Activated CD4-positive, alpha-beta T cell treated with anti-CD3 and anti-CD28 coated beads, Interleukin-10, Interleukin-2, amounts not matched to agents 100 ng/mL and 50 ng/mL, durations not matched to agents 16 hours and 8 hours (primary cell): ENCODE results near the gene PRKAG1.

Experiments
- DNase-seq: peaks from one replicate; pipeline ENCODE4 v3.0.0-alpha.2; 2020

PRKAG1 gene

DNA sequence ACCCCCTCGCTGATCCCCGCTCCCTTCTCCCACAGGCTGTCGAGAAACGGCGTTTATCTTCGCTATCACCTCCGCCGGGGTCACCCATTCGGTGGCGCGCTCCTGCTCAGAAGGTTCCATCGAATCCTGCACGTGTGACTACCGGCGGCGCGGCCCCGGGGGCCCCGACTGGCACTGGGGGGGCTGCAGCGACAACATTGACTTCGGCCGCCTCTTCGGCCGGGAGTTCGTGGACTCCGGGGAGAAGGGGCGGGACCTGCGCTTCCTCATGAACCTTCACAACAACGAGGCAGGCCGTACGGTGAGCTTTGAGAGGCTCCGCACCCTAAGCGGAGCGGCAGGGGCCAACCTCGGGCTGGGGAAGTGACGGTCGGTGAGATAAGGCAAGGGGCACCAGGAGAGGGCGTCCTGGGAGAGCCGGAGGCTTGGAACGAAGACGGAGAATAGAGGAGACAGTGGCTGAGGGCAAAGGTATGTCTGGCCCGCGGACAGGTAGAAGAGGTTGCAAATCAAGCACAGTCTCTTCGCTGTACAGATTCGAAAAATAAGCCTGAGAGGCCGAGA lies 38.1 kb downstream of the PRKAG1 start:
- peak; percentile 37 for DNase-seq

DNA sequence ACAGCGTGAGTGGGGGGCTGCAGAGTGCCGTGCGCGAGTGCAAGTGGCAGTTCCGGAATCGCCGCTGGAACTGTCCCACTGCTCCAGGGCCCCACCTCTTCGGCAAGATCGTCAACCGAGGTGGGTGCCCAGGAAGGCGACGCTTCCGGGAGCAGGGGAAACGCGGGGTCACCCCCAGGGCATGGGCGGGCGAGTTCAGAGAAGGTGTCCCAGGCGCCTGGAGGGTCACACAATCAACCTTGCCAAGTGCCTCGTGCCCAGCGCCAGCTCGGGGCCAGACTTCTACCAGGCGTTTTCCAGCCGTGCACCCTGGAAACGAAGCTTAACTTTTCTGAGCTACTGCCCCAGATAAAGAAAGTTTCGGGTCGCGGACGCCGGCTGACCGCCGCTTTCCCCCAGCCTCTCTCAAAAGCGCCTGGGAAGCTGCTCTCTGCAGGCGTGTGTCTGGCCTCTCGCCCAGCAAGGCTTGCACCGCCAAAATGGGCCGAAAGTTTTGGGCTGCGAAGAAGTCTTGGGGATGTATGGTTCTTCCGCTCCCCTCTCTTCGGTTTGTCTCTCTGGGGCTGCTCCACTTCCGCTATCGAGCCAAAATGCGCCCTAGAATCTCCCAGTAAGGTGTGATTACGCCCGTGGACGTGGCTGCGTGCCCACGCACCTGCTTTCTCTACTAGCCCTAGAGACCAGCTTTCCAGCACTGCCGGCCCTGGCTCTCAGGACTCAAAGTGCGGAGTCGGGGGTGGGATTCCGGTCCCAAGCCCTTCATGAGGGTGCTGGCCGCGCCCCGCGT lies 38.8 kb downstream of the PRKAG1 start:
- peak; percentile 23 for DNase-seq

- DNase-seq: no peak
Observed at GRCh38 chr12:48978741-48979601, 39.6 kb downstream of the PRKAG1 start.

- DNase-seq: no peak
Observed at GRCh38 chr12:48978291-48978740, 40.3 kb downstream of the PRKAG1 start, which contains the start of gene WNT1. Gene WNT1, plus strand, starts transcription at chr12:48978322. Its CDS starts 329 bp downstream, at chr12:48978651.

- peak; percentile 82 for DNase-seq
Observed at GRCh38 chr12:48977290-48978281, 41.0 kb downstream of the PRKAG1 start.

GRCh38 chr12:48973941-48974673 lies 44.5 kb downstream of the PRKAG1 start:
- DNase-seq: peak; percentile 39

DNA sequence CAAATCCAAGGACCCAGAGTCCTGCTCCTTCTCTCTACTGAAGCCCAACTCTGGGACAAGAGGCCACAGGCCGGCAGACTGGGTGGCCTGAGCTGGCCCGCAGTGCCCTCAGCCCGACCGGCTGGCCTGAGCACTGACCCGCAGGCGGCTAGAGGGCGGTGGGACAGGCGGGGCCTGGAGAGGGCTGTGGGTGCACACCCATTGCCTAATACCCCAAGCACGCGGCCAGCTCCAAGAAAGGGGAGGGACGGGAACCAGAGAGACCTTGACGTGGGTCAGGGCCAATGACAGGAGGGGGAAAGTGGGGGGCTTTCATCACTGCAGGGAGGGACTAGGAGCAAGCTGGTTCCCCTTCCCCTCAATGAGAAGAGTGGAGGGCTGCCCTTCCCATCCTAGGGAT lies 45.0 kb downstream of the PRKAG1 start:
- DNase-seq: no peak

- DNase-seq: no peak
Observed at GRCh38 chr12:48972952-48973483, 45.6 kb downstream of the PRKAG1 start.

GRCh38 chr12:48972213-48972951 lies 46.2 kb downstream of the PRKAG1 start:
- peak; percentile 46 for DNase-seq

DNA sequence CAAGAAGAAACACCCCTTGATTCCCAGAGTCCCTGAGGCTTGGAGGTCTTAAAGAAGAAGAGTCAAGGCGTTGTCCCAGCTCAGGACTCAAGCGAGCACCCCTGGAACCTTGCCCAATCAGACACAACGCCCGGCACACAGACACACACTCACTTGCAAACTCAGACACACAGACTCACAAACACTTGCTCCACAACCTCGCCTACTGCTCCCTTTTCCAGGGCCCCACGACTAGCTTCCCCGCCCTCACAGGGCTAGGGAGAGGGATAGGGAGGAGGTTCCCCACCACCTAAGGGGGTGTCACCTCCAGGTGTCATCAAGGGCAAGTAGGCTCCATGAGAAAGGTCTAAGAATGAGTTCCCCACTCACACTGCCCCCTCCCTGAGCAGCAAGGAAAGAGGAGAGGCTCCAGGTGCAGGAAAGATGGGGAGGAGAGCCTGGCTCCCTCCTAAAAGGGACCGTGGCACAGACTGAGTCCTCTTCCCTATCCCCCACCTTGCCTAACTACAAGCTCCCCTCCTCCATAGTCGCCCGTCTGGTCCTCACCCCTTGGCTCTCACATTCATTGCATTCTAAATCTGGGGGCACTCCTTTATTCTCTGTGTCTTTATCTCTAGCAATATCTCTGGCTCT lies 47.8 kb downstream of the PRKAG1 start:
- no peak for DNase-seq

- DNase-seq: no peak
Observed at GRCh38 chr12:48969833-48970701, 48.5 kb downstream of the PRKAG1 start.

DNA sequence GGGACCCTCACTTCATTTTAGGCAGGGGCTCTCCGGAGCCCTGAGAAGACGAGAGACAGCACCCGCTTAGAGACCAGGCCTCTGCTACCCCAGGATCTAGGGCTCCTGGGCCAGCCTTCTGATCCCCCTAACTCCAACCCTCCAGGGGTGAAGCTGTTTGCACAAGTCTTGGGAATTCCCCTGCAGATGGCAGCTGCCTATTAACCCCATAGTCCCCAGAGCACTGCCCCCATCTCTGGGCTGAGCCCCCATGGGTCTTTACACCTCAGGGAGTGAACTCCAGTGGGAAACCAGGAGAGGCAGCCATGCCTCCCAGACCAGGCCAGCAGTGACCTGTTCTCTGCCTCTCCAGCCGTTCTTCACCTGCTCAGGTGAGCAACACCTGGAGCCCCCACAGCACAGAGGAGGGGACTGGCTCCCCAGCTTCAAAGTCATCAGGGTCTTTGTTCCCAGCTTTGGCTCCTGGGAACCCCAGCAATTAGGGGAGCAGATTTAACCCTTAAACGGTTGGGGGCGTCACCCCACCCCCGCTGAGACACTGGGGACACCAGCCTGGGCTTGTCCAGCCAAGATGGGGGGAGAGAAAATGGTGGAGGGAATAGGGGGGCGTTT lies 49.3 kb downstream of the PRKAG1 start:
- no peak for DNase-seq

DNA sequence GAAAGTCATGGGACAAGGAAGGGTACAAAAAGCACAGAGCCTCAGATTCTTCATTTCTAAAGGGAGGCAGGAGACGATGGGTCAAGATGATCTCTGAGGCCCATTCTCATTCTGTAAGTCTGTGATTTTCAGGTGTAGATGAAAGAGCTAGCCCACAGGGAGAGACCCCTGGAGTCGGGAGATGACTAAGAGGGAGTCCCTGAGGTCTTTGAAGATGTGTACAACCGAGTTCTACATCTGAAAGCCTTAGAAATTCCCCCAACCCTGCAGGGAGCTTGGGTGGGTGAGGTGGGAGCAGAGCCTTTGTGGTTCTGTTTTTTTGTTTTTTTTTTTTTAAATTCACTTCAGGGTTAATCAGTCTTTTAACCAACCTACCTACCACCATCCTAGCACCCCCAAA lies 50.1 kb downstream of the PRKAG1 start:
- no peak for DNase-seq

- no peak for DNase-seq
Observed at GRCh38 chr12:48967991-48968390, 50.6 kb downstream of the PRKAG1 start.

- no peak for DNase-seq
Observed at GRCh38 chr12:48966177-48966895, 52.2 kb downstream of the PRKAG1 start.

GRCh38 chr12:48965298-48965838 lies 53.2 kb downstream of the PRKAG1 start:
- no peak for DNase-seq

DNA sequence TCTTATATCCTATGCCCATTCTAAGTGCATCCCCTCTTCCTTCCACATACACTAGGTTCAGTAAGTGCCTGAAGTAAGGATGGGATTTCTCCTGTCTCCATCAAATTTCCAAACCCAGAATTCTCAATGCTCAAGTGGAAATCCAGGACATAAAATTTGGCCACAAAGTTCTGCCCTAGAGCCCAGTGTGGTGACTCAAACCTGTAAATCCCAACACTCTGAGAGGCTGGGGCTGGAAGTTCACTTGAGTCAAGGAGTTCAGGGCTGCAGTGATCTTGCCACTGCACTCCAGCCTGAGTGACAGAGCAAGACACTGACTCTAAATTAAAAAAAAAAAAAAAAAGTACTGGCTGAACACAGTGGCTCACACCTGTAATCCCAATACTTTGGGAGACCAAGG lies 56.8 kb downstream of the PRKAG1 start:
- DNase-seq: no peak
